ENCODE results near the gene EBLN1.

GRCh38 chr10:22244001-22244400, 26.2 kb upstream of the EBLN1 start:
- TF ChIP-seq POLR2AphosphoS5 (IDR thresholded peaks at IDR 0.05; ENCODE audit: low read depth, low read length) (no peak), TAF1 (IDR thresholded peaks at IDR 0.05; ENCODE audit: borderline replicate concordance, insufficient read depth, low read length) (no peak), REST (IDR thresholded peaks at IDR 0.05; ENCODE audit: insufficient read depth in 1 of 2, low read depth in 2 of 2, low read length in 2 of 2) (no peak), SIN3A (IDR thresholded peaks at IDR 0.05; ENCODE audit: borderline replicate concordance, insufficient read depth, low read length) (no peak), FOXP2 (optimal IDR thresholded peaks at IDR 0.05; ENCODE audit: borderline replicate concordance, extremely low read depth, extremely low read length, insufficient read depth) (no peak)

Data from PFSK-1 (cell line).